CD14-positive monocyte (primary cell): ENCODE results near the gene SPG11. TPM values are rescaled to one million over a fixed set of nuclear protein-coding genes. Genes with fewer than 3 reads are reported as not detected.

Experiments used
- DNase-seq, 3 donors: peaks; one replicate each; pipeline ENCODE4 v3.0.0-alpha.2; 2011 to 2022
- H2AFZ ChIP-seq: 2 replicates; pipeline ENCODE4 v1.6.0; 2012; ENCODE audit warnings: mild to moderate bottlenecking, low read depth, low read length, inconsistent platforms; ENCODE audit not compliant: insufficient read depth, poor library complexity, severe bottlenecking
- H3K27ac ChIP-seq, 2 donors: 1 replicate in 1 of 2; 2 replicates in 1 of 2; pipeline ENCODE4 v1.5.1; 2012 to 2013; ENCODE audit warnings: low read length in 2 of 2, control low read depth in 1 of 2, inconsistent platforms in 1 of 2, low read depth in 1 of 2, mild to moderate bottlenecking in 1 of 2
- H3K27me3 ChIP-seq, 2 donors: one replicate each; pipeline versions ENCODE4 v1.6.0 to v1.6.1; 2011 to 2013; ENCODE audit warnings: low read length in 2 of 2; ENCODE audit not compliant: control insufficient read depth in 2 of 2, insufficient read depth in 2 of 2
- H3K36me3 ChIP-seq, 2 donors: replicated peaks in 1 of 2; 1 replicate in 1 of 2; 2 replicates in 1 of 2; pipeline versions ENCODE4 v1.5.1 to v1.6.1; 2012 to 2013; ENCODE audit warnings: low read length in 2 of 2, control low read depth in 1 of 2, inconsistent platforms in 1 of 2, mild to moderate bottlenecking in 1 of 2; ENCODE audit not compliant: insufficient read depth in 2 of 2, control insufficient read depth in 1 of 2
- H3K4me1 ChIP-seq, 2 donors: 1 replicate in 1 of 2; 2 replicates in 1 of 2; pipeline versions ENCODE4 v1.5.1 to v1.6.1; 2012 to 2013; ENCODE audit warnings: low read length in 2 of 2, control low read depth in 1 of 2, inconsistent platforms in 1 of 2, mild to moderate bottlenecking in 1 of 2, moderate library complexity in 1 of 2; ENCODE audit not compliant: insufficient read depth in 2 of 2, control insufficient read depth in 1 of 2
- H3K4me2 ChIP-seq: replicated peaks from 2 replicates; pipeline ENCODE3; 2012; ENCODE audit warnings: low read length, moderate library complexity, mild to moderate bottlenecking; ENCODE audit not compliant: poor library complexity, severe bottlenecking; ENCODE audit errors: extremely low read depth
- H3K4me3 ChIP-seq, 3 experiments: fragments of 200-600 bp in 1 of 3; sonication (generic) in 1 of 3; replicated peaks in 1 of 3; 1 replicate in 2 of 3; 2 replicates in 1 of 3; pipeline ENCODE4 v1.5.1; 2011 to 2013; ENCODE audit warnings: low read length in 3 of 3, mild to moderate bottlenecking in 3 of 3, control low read depth in 2 of 3, low read depth in 2 of 3, inconsistent platforms in 1 of 3, moderate library complexity in 1 of 3
- H3K79me2 ChIP-seq: 2 replicates; pipeline ENCODE4 v1.6.0; 2012; ENCODE audit warnings: mild to moderate bottlenecking, control low read depth, inconsistent platforms, low read length, moderate library complexity; ENCODE audit not compliant: insufficient read depth
- H3K9ac ChIP-seq: 2 replicates; pipeline ENCODE4 v1.6.0; 2017; ENCODE audit warnings: low read length, mild to moderate bottlenecking; ENCODE audit not compliant: insufficient read depth, poor library complexity, severe bottlenecking
- H3K9me3 ChIP-seq, 2 donors: replicated peaks in 1 of 2; 1 replicate in 1 of 2; 2 replicates in 1 of 2; pipeline versions ENCODE4 v1.5.1 to v1.6.1; 2012 to 2013; ENCODE audit warnings: low read length in 2 of 2, control low read depth in 1 of 2; ENCODE audit not compliant: control insufficient read depth in 1 of 2, insufficient read depth in 1 of 2
- H4K20me1 ChIP-seq: 2 replicates; pipeline ENCODE4 v1.6.0; 2012; ENCODE audit warnings: mild to moderate bottlenecking, low read length, control low read depth, moderate library complexity; ENCODE audit not compliant: insufficient read depth
- H3K27ac Mint-ChIP-seq, 7 donors: one replicate each; pipeline ENCODE4 v1.8.0; 2020; ENCODE audit warnings: mild to moderate bottlenecking in 7 of 7, mixed read lengths in 7 of 7, moderate library complexity in 6 of 7, inconsistent platforms in 2 of 7
- H3K27me3 Mint-ChIP-seq, 3 donors: one replicate each; pipeline ENCODE4 v1.8.0; 2021 to 2022; ENCODE audit warnings: low read depth in 3 of 3, mild to moderate bottlenecking in 3 of 3, mixed read lengths in 3 of 3, moderate library complexity in 3 of 3, inconsistent platforms in 1 of 3
- H3K36me3 Mint-ChIP-seq, 2 donors: one replicate each; pipeline ENCODE4 v1.8.0; 2020; ENCODE audit warnings: mixed read lengths in 2 of 2, inconsistent platforms in 1 of 2, mild to moderate bottlenecking in 1 of 2
- H3K4me1 Mint-ChIP-seq: one replicate; pipeline ENCODE4 v1.8.0; 2020; ENCODE audit warnings: mild to moderate bottlenecking, mixed read lengths
- H3K4me3 Mint-ChIP-seq, 2 donors: one replicate each; pipeline ENCODE4 v1.8.0; 2020; ENCODE audit warnings: mild to moderate bottlenecking in 2 of 2, mixed read lengths in 2 of 2, moderate library complexity in 1 of 2
- H3K9me3 Mint-ChIP-seq, 7 donors: one replicate each; pipeline ENCODE4 v1.8.0; 2020 to 2022; ENCODE audit warnings: mixed read lengths in 7 of 7, mild to moderate bottlenecking in 6 of 7, moderate library complexity in 6 of 7, inconsistent platforms in 2 of 7
- CTCF ChIP-seq: fragments of 200-600 bp; IDR thresholded peaks from one replicate; pipeline ENCODE4 v1.8.0; 2022; ENCODE audit warnings: antibody characterized with exemption, mild to moderate bottlenecking
- WGBS: methylation state at CpG from one replicate; pipeline ENCODE4 v1.1.5; 2013; ENCODE audit warnings: missing lambda C conversion rate; ENCODE audit not compliant: insufficient coverage; 5-methylcytosine and 5-hydroxymethylcytosine counted together
- intact Hi-C, 2 donors: fragments of 100-400 bp; cut with micrococcal nuclease; formaldehyde crosslinking; loops; one replicate each; pipeline versions ENCODE4 v1.15.0 to v1.15.1; 2023
- polyA plus RNA-seq, 3 donors: library from polyadenylated mRNA; depleted of rRNA in 1 of 3; unstranded in 2 of 3; stranded (reverse) in 1 of 3; fragments of 300-500 nt in 2 of 3; fragments of >200 nt in 1 of 3; fragmentation: Illumina TruSeq in 2 of 3; gene quantifications; 1 replicate in 2 of 3; 2 replicates in 1 of 3; pipeline ENCODE4 v1.2.3, GENCODE V29; 2012 to 2021

The SPG11 gene
- polyA plus RNA-seq, 3 donors = 26.4 to 140 (median 50.4) TPM

- H3K36me3 ChIP-seq = peaks cover 87 to 97% of the 10 kb centered on the region in 2 donors
- H3K4me3 Mint-ChIP-seq = no peak overlapping the region
Measured at GRCh38 chr15:44570361-44570760, 93.1 kb downstream of the SPG11 start.

GRCh38 chr15:44569316-44569715, 94.1 kb downstream of the SPG11 start:
- Histone ChIP-seq H3K9ac (no peak overlapping the region), H3K4me3 (no peak overlapping the region), H3K4me1 (no peaks in the 10 kb centered on the region), H3K27me3 (no peaks in the 10 kb centered on the region), H3K27ac (no peak overlapping the region), H3K36me3 (peaks cover 87 to 97% of the 10 kb centered on the region in 2 donors), H3K4me2 (no peak overlapping the region), H3K9me3 (peaks cover 5% of the 10 kb centered on the region in 2 donors), H4K20me1 (peaks cover 38% of the 10 kb centered on the region), H3K79me2 (no peaks in the 10 kb centered on the region), H2AFZ (no peak overlapping the region)
- Mint-ChIP-seq H3K9me3 (peaks cover 0 to 8% (median 3%) of the 10 kb centered on the region in 7 donors), H3K27me3 (no peaks in the 10 kb centered on the region), H3K4me3 (no peak overlapping the region), H3K4me1 (no peaks in the 10 kb centered on the region), H3K36me3 (peaks cover 82 to 99% of the 10 kb centered on the region in 2 donors), H3K27ac (peak overlapping the region in 1 of 7 donors; percentile 32)
- DNase-seq = no peak
- no peak for TF ChIP-seq CTCF
- 100% methylated on average over 4 of the region's 4 CpGs for WGBS
- intact Hi-C loops = no loop called here

More at GRCh38 chr15:44570361-44570760, 93.1 kb downstream of the SPG11 start:
- H3K27me3 ChIP-seq = no peaks in the 10 kb centered on the region
- H3K9me3 Mint-ChIP-seq = peaks cover 0 to 7% (median 3%) of the 10 kb centered on the region in 7 donors
- H4K20me1 ChIP-seq = peaks cover 44% of the 10 kb centered on the region
- H2AFZ ChIP-seq = no peak overlapping the region
- no peak overlapping the region for H3K4me3 ChIP-seq
- H3K27ac Mint-ChIP-seq = peak overlapping the region in 5 of 7 donors; percentile 6 to 46 (median 30)
- peaks cover 4 to 5% of the 10 kb centered on the region in 2 donors for H3K9me3 ChIP-seq
- DNase-seq = no peak
- no peak overlapping the region for H3K9ac ChIP-seq
- H3K4me1 Mint-ChIP-seq = no peaks in the 10 kb centered on the region
- no peaks in the 10 kb centered on the region for H3K27me3 Mint-ChIP-seq
- no peaks in the 10 kb centered on the region for H3K79me2 ChIP-seq
- H3K36me3 Mint-ChIP-seq = peaks cover 82 to 99% of the 10 kb centered on the region in 2 donors
- no peak for TF ChIP-seq CTCF
- intact Hi-C loops = no loop called here
- no peak overlapping the region for H3K27ac ChIP-seq
- H3K4me1 ChIP-seq = no peaks in the 10 kb centered on the region
- WGBS = 100% methylated on average over 3 of the region's 4 CpGs
- no peak overlapping the region for H3K4me2 ChIP-seq
